Measurements from ENCODE around the gene TBX19. TPM values are rescaled to one million over a fixed set of nuclear protein-coding genes. Genes with fewer than 3 reads are reported as not detected.
"Not testable (repeated sequence)": the region's sequence is repeated elsewhere in the genome, so short reads cannot be mapped to it uniquely, and the experiment has no call there.

Gene TBX19
- total RNA-seq, 3 donors from 2014 or later, result 0.47 to 0.57 (median 0.48) TPM

GRCh38 chr1:168343566-168343965 is 62.9 kb downstream of the TBX19 start:
- Mint-ChIP-seq H3K9me3 (no peaks in the 10 kb centered on the region), H3K4me1 (ENCODE audit: low read depth) (peaks cover 43% of the 10 kb centered on the region)

GRCh38 chr1:168344517-168344916 is 63.8 kb downstream of the TBX19 start:
- no peaks in the 10 kb centered on the region for H3K9me3 Mint-ChIP-seq
- ATAC-seq (no peak), DNase-seq (no peak)
- no peaks in the 10 kb centered on the region for H3K36me3 Mint-ChIP-seq (ENCODE audit: insufficient read depth)
- H3K4me1 Mint-ChIP-seq (ENCODE audit: low read depth), result peaks cover 43% of the 10 kb centered on the region
- H3K4me3 Mint-ChIP-seq, result no peak overlapping the region
- no peaks in the 10 kb centered on the region for H3K27me3 Mint-ChIP-seq (ENCODE audit: low read depth)

More at GRCh38 chr1:168343566-168343965, 62.9 kb downstream of the TBX19 start:
- Mint-ChIP-seq H3K27me3 (ENCODE audit: low read depth) (no peaks in the 10 kb centered on the region), H3K4me3 (no peak overlapping the region), H3K36me3 (ENCODE audit: insufficient read depth) (no peaks in the 10 kb centered on the region)
- DNase-seq, result no peak
- ATAC-seq, result no peak

GRCh38 chr1:168345939-168346338 is 65.3 kb downstream of the TBX19 start:
- H3K4me1 Mint-ChIP-seq (ENCODE audit: low read depth), result peaks cover 40% of the 10 kb centered on the region
- no peaks in the 10 kb centered on the region for H3K9me3 Mint-ChIP-seq
- no peak for ATAC-seq
- H3K4me3 Mint-ChIP-seq, result no peak overlapping the region
- no peak for DNase-seq
- H3K36me3 Mint-ChIP-seq (ENCODE audit: insufficient read depth), result no peaks in the 10 kb centered on the region
- no peaks in the 10 kb centered on the region for H3K27me3 Mint-ChIP-seq (ENCODE audit: low read depth)

- peaks cover 34% of the 10 kb centered on the region for H3K4me1 Mint-ChIP-seq (ENCODE audit: low read depth)
- peak overlapping the region; percentile 87 for H3K4me3 Mint-ChIP-seq
- H3K9me3 Mint-ChIP-seq, result no peaks in the 10 kb centered on the region
- no peaks in the 10 kb centered on the region for H3K27me3 Mint-ChIP-seq (ENCODE audit: low read depth)
- DNase-seq, result no peak
- no peak for ATAC-seq
- no peaks in the 10 kb centered on the region for H3K36me3 Mint-ChIP-seq (ENCODE audit: insufficient read depth)
Observed at GRCh38 chr1:168347630-168348029, 67.0 kb downstream of the TBX19 start.

- peaks cover 28% of the 10 kb centered on the region for H3K4me1 Mint-ChIP-seq (ENCODE audit: low read depth)
- ATAC-seq, result no peak
- H3K27me3 Mint-ChIP-seq (ENCODE audit: low read depth), result no peaks in the 10 kb centered on the region
- H3K4me3 Mint-ChIP-seq, result peak overlapping the region; percentile 87
- no peaks in the 10 kb centered on the region for H3K36me3 Mint-ChIP-seq (ENCODE audit: insufficient read depth)
- no peak for DNase-seq
- no peaks in the 10 kb centered on the region for H3K9me3 Mint-ChIP-seq
Observed at GRCh38 chr1:168348146-168348709, 67.6 kb downstream of the TBX19 start.

- H3K4me1 Mint-ChIP-seq (ENCODE audit: low read depth); H3K9me3 Mint-ChIP-seq; H3K36me3 Mint-ChIP-seq (ENCODE audit: insufficient read depth); DNase-seq; ATAC-seq; H3K4me3 Mint-ChIP-seq; H3K27me3 Mint-ChIP-seq (ENCODE audit: low read depth): not testable (repeated sequence)
Observed at GRCh38 chr1:168354335-168355269, 73.9 kb downstream of the TBX19 start.

GRCh38 chr1:168360151-168361021 is 79.7 kb downstream of the TBX19 start:
- peak in 1 of 2 donors; percentile 72 for ATAC-seq
- peaks cover 3% of the 10 kb centered on the region for H3K27me3 Mint-ChIP-seq (ENCODE audit: low read depth)
- H3K4me1 Mint-ChIP-seq (ENCODE audit: low read depth), result peaks cover 43% of the 10 kb centered on the region
- H3K9me3 Mint-ChIP-seq, result no peaks in the 10 kb centered on the region
- no peak overlapping the region for H3K4me3 Mint-ChIP-seq
- no peak for DNase-seq
- no peaks in the 10 kb centered on the region for H3K36me3 Mint-ChIP-seq (ENCODE audit: insufficient read depth)

- DNase-seq (no peak), ATAC-seq (no peak)
- no peaks in the 10 kb centered on the region for H3K36me3 Mint-ChIP-seq (ENCODE audit: insufficient read depth)
- H3K27me3 Mint-ChIP-seq (ENCODE audit: low read depth), result peaks cover 3% of the 10 kb centered on the region
- no peaks in the 10 kb centered on the region for H3K9me3 Mint-ChIP-seq
- H3K4me3 Mint-ChIP-seq, result no peak overlapping the region
- peaks cover 43% of the 10 kb centered on the region for H3K4me1 Mint-ChIP-seq (ENCODE audit: low read depth)
Observed at GRCh38 chr1:168361252-168361651, 80.6 kb downstream of the TBX19 start.

- H3K36me3 Mint-ChIP-seq (ENCODE audit: insufficient read depth), result no peaks in the 10 kb centered on the region
- H3K9me3 Mint-ChIP-seq, result no peaks in the 10 kb centered on the region
- H3K27me3 Mint-ChIP-seq (ENCODE audit: low read depth), result peaks cover 3% of the 10 kb centered on the region
- H3K4me1 Mint-ChIP-seq (ENCODE audit: low read depth), result peaks cover 43% of the 10 kb centered on the region
- DNase-seq (no peak), ATAC-seq (peak; percentile 91 to 92)
- no peak overlapping the region for H3K4me3 Mint-ChIP-seq
Observed at GRCh38 chr1:168362991-168363390, 82.3 kb downstream of the TBX19 start.

Other genes with a start within 250 kb of the TBX19 start
- under 1 TPM; 0.16 to 0.27 (median 0.20) TPM for gene GPR161, start 143.9 kb upstream of the TBX19 start, total RNA-seq
- 10 to 100 TPM; 46.3 to 47.9 (median 46.7) TPM for gene TIPRL, start 101.9 kb upstream of the TBX19 start, total RNA-seq
- gene SFT2D2, start 54.9 kb upstream of the TBX19 start, total RNA-seq, result 10 to 100 TPM; 31.0 to 37.1 (median 36.9) TPM

All from activated T-cell treated with anti-CD3 and anti-CD28 coated beads, Interleukin-2, amount 50 U/mL, for 4 hours (primary cell).